ENCODE results near the gene ADGRF5.

- TF ChIP-seq CTCF (IDR thresholded peaks at IDR 0.05) (no peak), POLR2A (IDR thresholded peaks at IDR 0.05) (no peak)
Observed at GRCh38 chr6:46896871-46897270, 24.9 kb downstream of the ADGRF5 start.

Measured in heart left ventricle (tissue), 13 donors.